ENCODE results near the gene MAP4K4.
"Not testable (repeated sequence)": the region's sequence is repeated elsewhere in the genome, so short reads cannot be mapped to it uniquely, and the experiment has no call there.

MAP4K4 gene

GRCh38 chr2:101768556-101769220, 71.2 kb downstream of the MAP4K4 start:
- H3K4me1 ChIP-seq (ENCODE audit: low read length): no peaks in the 10 kb centered on the region
- H3K27ac ChIP-seq (ENCODE audit: low read length): no peak overlapping the region
- TF ChIP-seq EZH2 (optimal IDR thresholded peaks at IDR 0.05; ENCODE audit: low read depth, low read length) (no peak), EZH2phosphoT487 (IDR thresholded peaks at IDR 0.05; ENCODE audit: low read length) (no peak), CTCF (IDR thresholded peaks at IDR 0.05; ENCODE audit: low read length) (no peak)
- no peaks in the 10 kb centered on the region for H4K20me1 ChIP-seq (ENCODE audit: insufficient read depth, low read length)
- no peaks in the 10 kb centered on the region for H3F3A ChIP-seq (ENCODE audit: insufficient read depth, low read length)
- no peak overlapping the region for H3K4me2 ChIP-seq (ENCODE audit: low read depth, low read length)
- H3K9me2 ChIP-seq (replicated peaks; ENCODE audit: insufficient read depth, low read length): no peaks in the 10 kb centered on the region
- no peaks in the 10 kb centered on the region for H3K27me3 ChIP-seq (replicated peaks; ENCODE audit: insufficient read depth, low read length)
- H3K9me3 ChIP-seq (replicated peaks; ENCODE audit: insufficient read depth, low read length): no peaks in the 10 kb centered on the region
- H3K36me3 ChIP-seq (replicated peaks; ENCODE audit: insufficient read depth, low read length): no peaks in the 10 kb centered on the region
- DNase-seq: no peak
- H3K9ac ChIP-seq (ENCODE audit: low read length): no peak overlapping the region
- no peak overlapping the region for H2AFZ ChIP-seq (ENCODE audit: low read length)
- no peak overlapping the region for H3K4me3 ChIP-seq (ENCODE audit: low read length)
- H3K79me2 ChIP-seq (ENCODE audit: low read length): peaks cover 2% of the 10 kb centered on the region; the same call in 1 of the 2 replicates

GRCh38 chr2:101769726-101770125, 72.2 kb downstream of the MAP4K4 start:
- H3K4me2 ChIP-seq (ENCODE audit: low read depth, low read length); H3K79me2 ChIP-seq (ENCODE audit: low read length); H3K4me1 ChIP-seq (ENCODE audit: low read length); H3K27me3 ChIP-seq (replicated peaks; ENCODE audit: insufficient read depth, low read length); H3F3A ChIP-seq (ENCODE audit: insufficient read depth, low read length); H4K20me1 ChIP-seq (ENCODE audit: insufficient read depth, low read length); H3K9me3 ChIP-seq (replicated peaks; ENCODE audit: insufficient read depth, low read length); H3K36me3 ChIP-seq (replicated peaks; ENCODE audit: insufficient read depth, low read length); H3K27ac ChIP-seq (ENCODE audit: low read length); H3K9ac ChIP-seq (ENCODE audit: low read length); DNase-seq; H3K9me2 ChIP-seq (replicated peaks; ENCODE audit: insufficient read depth, low read length); H2AFZ ChIP-seq (ENCODE audit: low read length); H3K4me3 ChIP-seq (ENCODE audit: low read length): not testable (repeated sequence)

- no peaks in the 10 kb centered on the region for H4K20me1 ChIP-seq (ENCODE audit: insufficient read depth, low read length)
- no peaks in the 10 kb centered on the region for H3K27me3 ChIP-seq (replicated peaks; ENCODE audit: insufficient read depth, low read length)
- no peaks in the 10 kb centered on the region for H3K9me3 ChIP-seq (replicated peaks; ENCODE audit: insufficient read depth, low read length)
- no peak overlapping the region for H3K9ac ChIP-seq (ENCODE audit: low read length)
- no peak overlapping the region for H3K4me2 ChIP-seq (ENCODE audit: low read depth, low read length)
- H3K79me2 ChIP-seq (ENCODE audit: low read length): peaks cover 2% of the 10 kb centered on the region; the same call in 1 of the 2 replicates
- no peak overlapping the region for H3K27ac ChIP-seq (ENCODE audit: low read length)
- no peak overlapping the region for H2AFZ ChIP-seq (ENCODE audit: low read length)
- no peak overlapping the region for H3K4me3 ChIP-seq (ENCODE audit: low read length)
- H3K36me3 ChIP-seq (replicated peaks; ENCODE audit: insufficient read depth, low read length): no peaks in the 10 kb centered on the region
- no peaks in the 10 kb centered on the region for H3K9me2 ChIP-seq (replicated peaks; ENCODE audit: insufficient read depth, low read length)
- H3F3A ChIP-seq (ENCODE audit: insufficient read depth, low read length): no peaks in the 10 kb centered on the region
- peak; percentile 53 for TF ChIP-seq CTCF (IDR thresholded peaks at IDR 0.05; ENCODE audit: low read length)
- TF ChIP-seq EZH2phosphoT487 (IDR thresholded peaks at IDR 0.05; ENCODE audit: low read length): no peak
- DNase-seq: peak; percentile 43
- no peaks in the 10 kb centered on the region for H3K4me1 ChIP-seq (ENCODE audit: low read length)
Observed at GRCh38 chr2:101770726-101771125, 73.2 kb downstream of the MAP4K4 start.

- Histone ChIP-seq H3K27me3 (replicated peaks; ENCODE audit: insufficient read depth, low read length) (no peaks in the 10 kb centered on the region), H3K27ac (ENCODE audit: low read length) (no peak overlapping the region), H3K4me2 (ENCODE audit: low read depth, low read length) (no peak overlapping the region), H4K20me1 (ENCODE audit: insufficient read depth, low read length) (no peaks in the 10 kb centered on the region), H3K9ac (ENCODE audit: low read length) (no peak overlapping the region), H3K79me2 (ENCODE audit: low read length) (peaks cover 2% of the 10 kb centered on the region; the same call in 1 of the 2 replicates), H3K4me1 (ENCODE audit: low read length) (no peaks in the 10 kb centered on the region), H3K9me2 (replicated peaks; ENCODE audit: insufficient read depth, low read length) (no peaks in the 10 kb centered on the region), H3K4me3 (ENCODE audit: low read length) (no peak overlapping the region), H2AFZ (ENCODE audit: low read length) (no peak overlapping the region), H3K9me3 (replicated peaks; ENCODE audit: insufficient read depth, low read length) (no peaks in the 10 kb centered on the region), H3K36me3 (replicated peaks; ENCODE audit: insufficient read depth, low read length) (no peaks in the 10 kb centered on the region), H3F3A (ENCODE audit: insufficient read depth, low read length) (no peaks in the 10 kb centered on the region)
- DNase-seq: no peak
- TF ChIP-seq EZH2 (optimal IDR thresholded peaks at IDR 0.05; ENCODE audit: low read depth, low read length) (no peak), CTCF (IDR thresholded peaks at IDR 0.05; ENCODE audit: low read length) (no peak), EZH2phosphoT487 (IDR thresholded peaks at IDR 0.05; ENCODE audit: low read length) (no peak)
Observed at GRCh38 chr2:101771227-101771902, 73.9 kb downstream of the MAP4K4 start.
